IMR-90 (cell line): Measurements from ENCODE around the gene BRMS1. TPM values are rescaled to one million over a fixed set of nuclear protein-coding genes. Genes with fewer than 3 reads are reported as not detected.

Source experiments
- ATAC-seq: fragments of 200-7000 bp; cut with Tn5 transposase; 2 replicates; pipeline ENCODE4 v1.9.1; 2020; ENCODE audit warnings: low read depth, mild to moderate bottlenecking, moderate library complexity
- BruUV-seq: library from RNA; stranded (reverse); fragments of 400-500 nt; replicated peaks from 2 replicates; lab custom pipeline; 2021; lab: Mats Ljungman, UMichigan
- CTCF ChIA-PET: fragments of 300-600 bp; formaldehyde crosslinking; extraction: SDS; loops from one replicate; lab custom pipeline; 2021; ENCODE audit warnings: antibody characterized with exemption; lab: Yijun Ruan, JAX
- POLR2A ChIA-PET: fragments of 300-600 bp; sonication (Branson Sonifier 250); formaldehyde crosslinking; loops from one replicate; lab custom pipeline; 2022; ENCODE audit warnings: antibody characterized with exemption; ENCODE audit not compliant: unreplicated experiment; lab: Charles Lee
- DNase-seq: peaks from one replicate; pipeline ENCODE4 v3.0.0; 2013
- H2AFZ ChIP-seq: replicated peaks from 2 replicates; pipeline ENCODE3; 2013; ENCODE audit warnings: low read length, mild to moderate bottlenecking; ENCODE audit not compliant: poor library complexity
- H2AK5ac ChIP-seq: 2 replicates; pipeline ENCODE4 v1.6.1; 2013; ENCODE audit warnings: low read depth, low read length, inconsistent platforms
- H2AK9ac ChIP-seq: replicated peaks from 2 replicates; pipeline ENCODE3; 2013; ENCODE audit warnings: mild to moderate bottlenecking, low read depth, low read length, moderate library complexity; ENCODE audit not compliant: poor library complexity
- H2BK120ac ChIP-seq: 2 replicates; pipeline ENCODE4 v1.6.1; 2013; ENCODE audit warnings: low read depth, low read length, inconsistent platforms
- H2BK15ac ChIP-seq: 3 replicates; pipeline ENCODE4 v1.6.1; 2013; ENCODE audit warnings: low read depth, low read length, inconsistent platforms
- H2BK20ac ChIP-seq: 2 replicates; pipeline ENCODE4 v1.6.1; 2013; ENCODE audit warnings: low read depth, mild to moderate bottlenecking, inconsistent platforms, low read length, moderate library complexity
- H2BK5ac ChIP-seq: 2 replicates; pipeline ENCODE4 v1.6.1; 2013; ENCODE audit warnings: mild to moderate bottlenecking, low read depth, low read length, inconsistent platforms; ENCODE audit not compliant: poor library complexity, severe bottlenecking
- H3K14ac ChIP-seq: replicated peaks from 2 replicates; pipeline ENCODE4 v1.6.1; 2013; ENCODE audit warnings: low read depth, low read length, inconsistent platforms
- H3K18ac ChIP-seq: 2 replicates; pipeline ENCODE4 v1.6.1; 2013; ENCODE audit warnings: low read depth, low read length, control low read depth
- H3K23ac ChIP-seq: 2 replicates; pipeline ENCODE4 v1.6.1; 2013; ENCODE audit warnings: low read depth, low read length, inconsistent platforms
- H3K27ac ChIP-seq: 2 replicates; pipeline ENCODE4 v1.5.1; 2013; ENCODE audit warnings: mild to moderate bottlenecking, control low read depth, low read length; ENCODE audit not compliant: insufficient read depth
- H3K27me3 ChIP-seq: 2 replicates; pipeline ENCODE4 v1.6.1; 2013; ENCODE audit warnings: low read length; ENCODE audit not compliant: control insufficient read depth, insufficient read depth
- H3K36me3 ChIP-seq: 2 replicates; pipeline ENCODE4 v1.6.1; 2013; ENCODE audit warnings: low read length, mixed read lengths; ENCODE audit not compliant: control insufficient read depth, insufficient read depth
- H3K4ac ChIP-seq: 2 replicates; pipeline ENCODE4 v1.6.1; 2013; ENCODE audit warnings: low read depth, low read length, inconsistent platforms
- H3K4me1 ChIP-seq: 2 replicates; pipeline ENCODE4 v1.6.1; 2013; ENCODE audit warnings: low read length, mixed read lengths; ENCODE audit not compliant: control insufficient read depth, insufficient read depth
- H3K4me2 ChIP-seq: 2 replicates; pipeline ENCODE4 v1.6.1; 2013; ENCODE audit warnings: low read depth, mild to moderate bottlenecking, control low read depth, low read length, moderate library complexity
- H3K4me3 ChIP-seq: 2 replicates; pipeline ENCODE4 v1.5.1; 2013; ENCODE audit warnings: low read depth, mild to moderate bottlenecking, control low read depth, low read length, moderate library complexity; ENCODE audit not compliant: insufficient read depth
- H3K56ac ChIP-seq: 2 replicates; pipeline ENCODE4 v1.6.1; 2013; ENCODE audit warnings: low read length, inconsistent platforms; ENCODE audit not compliant: insufficient read depth; ENCODE audit errors: extremely low read depth
- H3K79me1 ChIP-seq, 2 experiments: 2 replicates each; pipeline ENCODE4 v1.6.1; 2013; ENCODE audit warnings: low read length in 2 of 2, inconsistent platforms in 1 of 2, low read depth in 1 of 2
- H3K9ac ChIP-seq: 2 replicates; pipeline ENCODE4 v1.6.1; 2013; ENCODE audit warnings: low read depth, low read length, control low read depth
- H3K9me1 ChIP-seq: 2 replicates; pipeline ENCODE4 v1.6.1; 2013; ENCODE audit warnings: low read length, inconsistent platforms; ENCODE audit not compliant: insufficient read depth
- H3K9me3 ChIP-seq: 2 replicates; pipeline ENCODE4 v1.6.1; 2013; ENCODE audit warnings: low read length; ENCODE audit not compliant: control insufficient read depth, insufficient read depth
- H4K20me1 ChIP-seq: 2 replicates; pipeline ENCODE4 v1.6.1; 2013; ENCODE audit warnings: low read length, inconsistent platforms; ENCODE audit not compliant: insufficient read depth
- H4K5ac ChIP-seq: 2 replicates; pipeline ENCODE4 v1.6.1; 2013; ENCODE audit warnings: mild to moderate bottlenecking, low read depth, low read length, control low read depth
- H4K8ac ChIP-seq, 2 experiments: 2 replicates each; pipeline ENCODE4 v1.6.1; 2013; ENCODE audit warnings: low read depth in 2 of 2, low read length in 2 of 2, control low read depth in 1 of 2, inconsistent platforms in 1 of 2
- H4K91ac ChIP-seq: 2 replicates; pipeline ENCODE4 v1.6.1; 2013; ENCODE audit warnings: low read depth, low read length, inconsistent platforms; ENCODE audit not compliant: insufficient read depth
- BHLHE40 ChIP-seq: fragments of 150-350 bp; IDR thresholded peaks from 2 replicates; pipeline ENCODE4 v1.6.1; 2016; ENCODE audit warnings: mild to moderate bottlenecking, low read depth, low read length
- MAFK ChIP-seq: IDR thresholded peaks from 2 replicates; pipeline ENCODE4 v1.6.1; 2012; ENCODE audit warnings: low read depth, low read length, improper control_type of control experiment
- MXI1 ChIP-seq: IDR thresholded peaks from 2 replicates; pipeline ENCODE4 v1.6.1; 2012; ENCODE audit warnings: low read depth, mild to moderate bottlenecking, low read length, moderate library complexity, borderline replicate concordance
- NFE2L2 ChIP-seq: fragments of 150-350 bp; IDR thresholded peaks from 2 replicates; pipeline ENCODE4 v1.6.1; 2016; ENCODE audit warnings: low read depth, mild to moderate bottlenecking, low read length
- WGBS, 2 experiments: methylation state at CpG; one replicate each; pipeline versions ENCODE4 v1.1.5 to v1.1.7; 2013; ENCODE audit warnings: missing lambda C conversion rate in 2 of 2; ENCODE audit not compliant: insufficient read length in 1 of 2; ENCODE audit errors: extremely low coverage in 2 of 2; 5-methylcytosine and 5-hydroxymethylcytosine counted together
- dilution Hi-C: fragments of 300-500 bp; cut with HindIII; formaldehyde crosslinking; loops from one replicate; pipeline ENCODE4 v1.14.3; 2018; ENCODE audit warnings: low sequenced_read_pairs; ENCODE audit not compliant: unreplicated experiment
- in situ Hi-C: fragments of 300-500 bp; cut with MboI; formaldehyde crosslinking; loops from 3 replicates; pipeline ENCODE4 v1.14.3; 2019; ENCODE audit warnings: low sequenced_read_pairs, inconsistent platforms, mixed read lengths
- intact Hi-C: fragments of 100-400 bp; cut with micrococcal nuclease; formaldehyde crosslinking; loops from 2 replicates; pipeline ENCODE4 v1.10.0; 2022
- polyA plus RNA-seq, 3 experiments: library from polyadenylated mRNA; depleted of rRNA; stranded (reverse); fragments of >200 nt; gene quantifications; 2 replicates each; pipeline ENCODE4 v1.2.3, GENCODE V29; 2012; ENCODE audit warnings: low replicate concordance in 1 of 3
- total RNA-seq: library from RNA; depleted of rRNA; stranded (reverse); fragments of >200 nt; gene quantifications from 2 replicates; pipeline ENCODE4 v1.2.3, GENCODE V29; 2012

Gene BRMS1
- total and polyA plus RNA-seq, 2 of the 4 experiments (the other 2 are of a cell fraction) = 48.3 to 57.9 TPM

- no peak overlapping the region for H4K8ac ChIP-seq
- H3K4me1 ChIP-seq = no peaks in the 10 kb centered on the region
- H3K9ac ChIP-seq = no peak overlapping the region
- no peak overlapping the region for H2AFZ ChIP-seq
- no peaks in the 10 kb centered on the region for H3K36me3 ChIP-seq
- ATAC-seq (no peak), DNase-seq (no peak)
- H3K4me3 ChIP-seq = no peak overlapping the region
- no peak overlapping the region for H4K5ac ChIP-seq
- no peak overlapping the region for H3K56ac ChIP-seq
- no peak overlapping the region for H3K18ac ChIP-seq
- no peak overlapping the region for H2BK20ac ChIP-seq
- H3K79me1 ChIP-seq = no peaks in the 10 kb centered on the region
- H3K14ac ChIP-seq = no peak overlapping the region
- H2BK5ac ChIP-seq = no peak overlapping the region
- intact Hi-C loops (no loop called here), in situ Hi-C loops (no loop called here), dilution Hi-C loops (no loop called here)
- peak; percentile 72 for TF ChIP-seq NFE2L2
- no peak for TF ChIP-seq BHLHE40
- 0 out of 2 replicates have a peak, but pooled peaks have one; percentile 24 for TF ChIP-seq MAFK
- TF ChIP-seq MXI1 = no peak
- no peak overlapping the region for H2BK15ac ChIP-seq
- H3K27me3 ChIP-seq = peaks cover 13% of the 10 kb centered on the region
- no CpG with 5 or more reads among the region's 3 CpGs for WGBS, 2 experiments
- H3K27ac ChIP-seq = no peak overlapping the region
- H3K9me1 ChIP-seq = no peaks in the 10 kb centered on the region
- H3K4ac ChIP-seq = no peak overlapping the region
- no peak overlapping the region for H3K4me2 ChIP-seq
- H3K23ac ChIP-seq = no peak overlapping the region
- ChIA-PET POLR2A (no interaction called here), CTCF (no interaction called here)
- no TSS peak for BruUV-seq
- H2AK5ac ChIP-seq = no peak overlapping the region
- H4K20me1 ChIP-seq = no peaks in the 10 kb centered on the region
- no peaks in the 10 kb centered on the region for H3K9me3 ChIP-seq
- no peak overlapping the region for H2AK9ac ChIP-seq
- no peak overlapping the region for H2BK120ac ChIP-seq
- H4K91ac ChIP-seq = no peak overlapping the region
Measured at GRCh38 chr11:66393954-66394353, 49.0 kb upstream of the BRMS1 start.
